ENCODE results near the gene CNGB1. TPM values are rescaled to one million over a fixed set of nuclear protein-coding genes. Genes with fewer than 3 reads are reported as not detected.

Gene CNGB1
- total and polyA plus RNA-seq, 2 of the 13 experiments (the other 11 are each of a cell fraction or from before 2014, with no cell fraction given) = 0.02 to 0.15 TPM

GRCh38 chr16:57892447-57893096, 78.4 kb downstream of the CNGB1 start (continued):
- no peak for TF ChIP-seq SOX6 (IDR thresholded peaks at IDR 0.05)
- TF ChIP-seq SOX6 (CRISPR knock-in tag; IDR thresholded peaks at IDR 0.05) = peak; percentile 42; the same call in 1 of the 2 replicates
- TF ChIP-seq, protein P1, sequence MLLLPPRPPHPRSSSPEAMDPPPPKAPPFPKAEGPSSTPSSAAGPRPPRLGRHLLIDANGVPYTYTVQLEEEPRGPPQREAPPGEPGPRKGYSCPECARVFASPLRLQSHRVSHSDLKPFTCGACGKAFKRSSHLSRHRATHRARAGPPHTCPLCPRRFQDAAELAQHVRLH (CRISPR knock-in tag; IDR thresholded peaks at IDR 0.05; ENCODE audit: borderline replicate concordance, low read depth) = 0 out of 2 replicates have a peak, but pooled peaks have one; percentile 15
- TF ChIP-seq ZNF446 (CRISPR knock-in tag; IDR thresholded peaks at IDR 0.05) = peak; percentile 52; the same call in 1 of the 2 replicates
- peak; percentile 42; the same call in 1 of the 2 replicates for TF ChIP-seq SP5 (CRISPR knock-in tag; IDR thresholded peaks at IDR 0.05; ENCODE audit: borderline replicate concordance, low read depth)
- peak; percentile 75 for TF ChIP-seq POLR2G (IDR thresholded peaks at IDR 0.05; ENCODE audit: low read depth, low read length)
- peak; percentile 54 for TF ChIP-seq ZNF12 (CRISPR knock-in tag; IDR thresholded peaks at IDR 0.05)
- peak; percentile 57; the same call in 1 of the 2 replicates for TF ChIP-seq KDM4B (CRISPR knock-in tag; IDR thresholded peaks at IDR 0.05)
- TF ChIP-seq SRSF9 (IDR thresholded peaks at IDR 0.05; ENCODE audit: borderline replicate concordance, insufficient read depth, low read depth, low read length, poor library complexity, severe bottlenecking) = no peak
- TF ChIP-seq, protein P2, sequence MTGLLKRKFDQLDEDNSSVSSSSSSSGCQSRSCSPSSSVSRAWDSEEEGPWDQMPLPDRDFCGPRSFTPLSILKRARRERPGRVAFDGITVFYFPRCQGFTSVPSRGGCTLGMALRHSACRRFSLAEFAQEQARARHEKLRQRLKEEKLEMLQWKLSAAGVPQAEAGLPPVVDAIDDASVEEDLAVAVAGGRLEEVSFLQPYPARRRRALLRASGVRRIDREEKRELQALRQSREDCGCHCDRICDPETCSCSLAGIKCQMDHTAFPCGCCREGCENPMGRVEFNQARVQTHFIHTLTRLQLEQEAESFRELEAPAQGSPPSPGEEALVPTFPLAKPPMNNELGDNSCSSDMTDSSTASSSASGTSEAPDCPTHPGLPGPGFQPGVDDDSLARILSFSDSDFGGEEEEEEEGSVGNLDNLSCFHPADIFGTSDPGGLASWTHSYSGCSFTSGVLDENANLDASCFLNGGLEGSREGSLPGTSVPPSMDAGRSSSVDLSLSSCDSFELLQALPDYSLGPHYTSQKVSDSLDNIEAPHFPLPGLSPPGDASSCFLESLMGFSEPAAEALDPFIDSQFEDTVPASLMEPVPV (CRISPR knock-in tag; IDR thresholded peaks at IDR 0.05) = peak; percentile 62; the same call in 1 of the 2 replicates
- peak; percentile 57 for TF ChIP-seq FOXO1 (CRISPR knock-in tag; IDR thresholded peaks at IDR 0.05)
- TF ChIP-seq ZNF296 (CRISPR knock-in tag; conservative IDR thresholded peaks at IDR 0.05) = peak; percentile 24; the same call in 1 of the 2 replicates
- peak; percentile 63; the same call in 1 of the 2 replicates for TF ChIP-seq YEATS2 (CRISPR knock-in tag; IDR thresholded peaks at IDR 0.05; ENCODE audit: borderline replicate concordance)
- peak; percentile 78 for TF ChIP-seq TEAD3 (CRISPR knock-in tag; optimal IDR thresholded peaks at IDR 0.05; ENCODE audit: borderline replicate concordance)
- 0 out of 2 replicates have a peak, but pooled peaks have one; percentile 12 for TF ChIP-seq YEATS4 (CRISPR knock-in tag; IDR thresholded peaks at IDR 0.05; ENCODE audit: borderline replicate concordance)
- TF ChIP-seq ZNF468 (CRISPR knock-in tag; IDR thresholded peaks at IDR 0.05) = peak; percentile 15; the same call in 1 of the 2 replicates
- 0 out of 2 replicates have a peak, but pooled peaks have one; percentile 32 for TF ChIP-seq TSC22D2 (CRISPR knock-in tag; IDR thresholded peaks at IDR 0.05; ENCODE audit: borderline replicate concordance)
- peak; percentile 41 for TF ChIP-seq SSRP1 (CRISPR knock-in tag; IDR thresholded peaks at IDR 0.05)
- TF ChIP-seq CBX1 (IDR thresholded peaks at IDR 0.05; ENCODE audit: low read depth) = peak; percentile 60
- peak; percentile 53; the same call in 1 of the 2 replicates for TF ChIP-seq ZNF264 (CRISPR knock-in tag; IDR thresholded peaks at IDR 0.05)
- 0 out of 2 replicates have a peak, but pooled peaks have one; percentile 10 for TF ChIP-seq GLI4 (CRISPR knock-in tag; IDR thresholded peaks at IDR 0.05; ENCODE audit: borderline replicate concordance)
- TF ChIP-seq SKIL (CRISPR knock-in tag; IDR thresholded peaks at IDR 0.05; ENCODE audit: borderline replicate concordance) = peak; percentile 50; the same call in 1 of the 2 replicates
- TF ChIP-seq ZNF362 (CRISPR knock-in tag; IDR thresholded peaks at IDR 0.05; ENCODE audit: borderline replicate concordance) = peak; percentile 4; the same call in 1 of the 2 replicates
- TF ChIP-seq ATF7-NPFF (CRISPR knock-in tag; IDR thresholded peaks at IDR 0.05; ENCODE audit: low read depth) = no peak
- 0 out of 2 replicates have a peak, but pooled peaks have one; percentile 36 for TF ChIP-seq KDM5B (CRISPR knock-in tag; IDR thresholded peaks at IDR 0.05; ENCODE audit: borderline replicate concordance)

Data from HepG2 (cell line).